Neural cell (in vitro differentiated cells): ENCODE data around the gene YIPF2. TPM values are rescaled to one million over a fixed set of nuclear protein-coding genes. Genes with fewer than 3 reads are reported as not detected.

Experiments
- H2AFZ ChIP-seq: fragments of 200-600, 300-800 bp; sonication (generic), shearing (Covaris generic); 2 replicates; pipeline ENCODE4 v1.6.0; 2014; ENCODE audit warnings: low read depth, mild to moderate bottlenecking, antibody characterized with exemption, low read length, moderate library complexity
- H3F3A ChIP-seq: fragments of 200-600 bp; shearing (Covaris generic); 2 replicates; pipeline ENCODE4 v1.6.1; 2016; ENCODE audit warnings: mild to moderate bottlenecking, moderate library complexity, mixed read lengths, antibody characterized with exemption, low read length; ENCODE audit not compliant: insufficient read depth, poor library complexity, severe bottlenecking
- H3K27ac ChIP-seq: fragments of 200-600, 300-800 bp; sonication (generic), shearing (Covaris generic); 2 replicates; pipeline ENCODE4 v1.5.1; 2014; ENCODE audit warnings: mild to moderate bottlenecking, low read length, moderate library complexity
- H3K27me3 ChIP-seq: fragments of 300-800, 200-600 bp; sonication (generic), shearing (Covaris generic); 2 replicates; pipeline ENCODE4 v1.6.0; 2014; ENCODE audit warnings: mild to moderate bottlenecking, low read depth, low read length, moderate library complexity; ENCODE audit not compliant: insufficient read depth
- H3K36me3 ChIP-seq: fragments of 300-800, 200-600 bp; sonication (generic), shearing (Covaris generic); 2 replicates; pipeline ENCODE4 v1.5.1; 2014; ENCODE audit warnings: mild to moderate bottlenecking, antibody characterized with exemption, low read length, moderate library complexity; ENCODE audit not compliant: insufficient read depth
- H3K4me2 ChIP-seq: fragments of 300-800, 200-600 bp; sonication (generic), shearing (Covaris generic); 2 replicates; pipeline ENCODE4 v1.6.0; 2014; ENCODE audit warnings: mild to moderate bottlenecking, low read length
- H3K4me3 ChIP-seq: fragments of 300-800, 200-600 bp; sonication (generic), shearing (Covaris generic); 2 replicates; pipeline ENCODE4 v1.5.1; 2014; ENCODE audit warnings: mild to moderate bottlenecking, low read length, moderate library complexity
- H3K79me2 ChIP-seq: fragments of 200-600 bp; shearing (Covaris generic); replicated peaks from 2 replicates; pipeline ENCODE4 v1.6.0; 2014; ENCODE audit warnings: mild to moderate bottlenecking, low read length, moderate library complexity; ENCODE audit not compliant: insufficient read depth
- H3K9ac ChIP-seq: fragments of 300-800, 200-600 bp; sonication (generic), shearing (Covaris generic); 2 replicates; pipeline ENCODE4 v1.6.1; 2016; ENCODE audit warnings: mild to moderate bottlenecking, low read length, mixed read lengths
- H3K9me2 ChIP-seq: fragments of 200-600 bp; shearing (Covaris generic); 2 replicates; pipeline ENCODE4 v1.6.1; 2016; ENCODE audit warnings: mild to moderate bottlenecking, low read length, mixed read lengths; ENCODE audit not compliant: insufficient read depth
- H3K9me3 ChIP-seq: fragments of 200-600, 300-800 bp; sonication (generic), shearing (Covaris generic); 2 replicates; pipeline ENCODE4 v1.6.1; 2016; ENCODE audit warnings: mild to moderate bottlenecking, mixed run types, low read length, moderate library complexity, mixed read lengths
- H4K20me1 ChIP-seq: fragments of 200-600 bp; shearing (Covaris generic); 2 replicates; pipeline ENCODE4 v1.6.1; 2016; ENCODE audit warnings: mild to moderate bottlenecking, mixed run types; ENCODE audit not compliant: insufficient read depth
- CTCF ChIP-seq: fragments of 450-650 bp; IDR thresholded peaks from 2 replicates; pipeline ENCODE4 v1.5.1; 2014; ENCODE audit warnings: antibody characterized with exemption, mild to moderate bottlenecking, moderate library complexity; ENCODE audit not compliant: poor library complexity, severe bottlenecking
- EP300 ChIP-seq: fragments of 450-650 bp; conservative IDR thresholded peaks from 2 replicates; pipeline ENCODE4 v1.6.1; 2014; ENCODE audit warnings: antibody characterized with exemption, mild to moderate bottlenecking, moderate library complexity; ENCODE audit not compliant: poor library complexity, severe bottlenecking
- EZH2 ChIP-seq: fragments of 200-600, 300-800 bp; shearing (Covaris generic), sonication (generic); IDR thresholded peaks from 2 replicates; pipeline ENCODE4 v1.6.1; 2014; ENCODE audit warnings: antibody characterized with exemption, low read length, borderline replicate concordance, mild to moderate bottlenecking; ENCODE audit not compliant: insufficient read depth, poor library complexity, severe bottlenecking
- MXI1 ChIP-seq: fragments of 450-650 bp; conservative IDR thresholded peaks from 2 replicates; pipeline ENCODE4 v1.6.1; 2014; ENCODE audit warnings: antibody characterized with exemption, mild to moderate bottlenecking; ENCODE audit not compliant: poor library complexity, severe bottlenecking
- POLR2AphosphoS5 ChIP-seq: IDR thresholded peaks from 2 replicates; pipeline ENCODE4 v1.6.1; 2012
- RAD21 ChIP-seq: fragments of 450-650 bp; conservative IDR thresholded peaks from 2 replicates; pipeline ENCODE4 v1.6.1; 2014; ENCODE audit warnings: antibody characterized with exemption, mild to moderate bottlenecking, moderate library complexity
- REST ChIP-seq: IDR thresholded peaks from 2 replicates; pipeline ENCODE4 v1.6.1; 2012; ENCODE audit warnings: borderline replicate concordance
- SMC3 ChIP-seq: fragments of 450-650 bp; conservative IDR thresholded peaks from 2 replicates; pipeline ENCODE4 v1.6.1; 2014; ENCODE audit warnings: antibody characterized with exemption, mild to moderate bottlenecking, moderate library complexity; ENCODE audit not compliant: poor library complexity
- TAF1 ChIP-seq: IDR thresholded peaks from 2 replicates; pipeline ENCODE4 v1.6.1; 2012; ENCODE audit warnings: low read depth
- polyA plus RNA-seq: library from polyadenylated mRNA; depleted of rRNA; stranded (reverse); fragments of >200 nt; gene quantifications from 2 replicates; pipeline ENCODE4 v1.2.3, GENCODE V29; 2014

The YIPF2 gene
- polyA plus RNA-seq, 1 donor from 2014 or later = 101 TPM

GRCh38 chr19:10952809-10953208 is 24.4 kb upstream of the YIPF2 start:
- Histone ChIP-seq H3K36me3 (no peaks in the 10 kb centered on the region), H3F3A (no peaks in the 10 kb centered on the region), H4K20me1 (no peaks in the 10 kb centered on the region), H3K9ac (no peak overlapping the region), H3K27me3 (no peaks in the 10 kb centered on the region), H3K4me2 (no peak overlapping the region), H3K4me3 (no peak overlapping the region), H3K9me3 (no peaks in the 10 kb centered on the region), H3K9me2 (no peaks in the 10 kb centered on the region), H3K79me2 (no peaks in the 10 kb centered on the region), H2AFZ (no peak overlapping the region), H3K27ac (no peak overlapping the region)
- TF ChIP-seq POLR2AphosphoS5 = no peak
- no peak for TF ChIP-seq MXI1
- TF ChIP-seq RAD21 = no peak
- TF ChIP-seq EZH2 = no peak
- no peak for TF ChIP-seq CTCF
- TF ChIP-seq TAF1 = no peak
- TF ChIP-seq SMC3 = no peak
- TF ChIP-seq REST = no peak
- TF ChIP-seq EP300 = no peak

- no peaks in the 10 kb centered on the region for H4K20me1 ChIP-seq
- no peaks in the 10 kb centered on the region for H3K27me3 ChIP-seq
- H3K27ac ChIP-seq = no peak overlapping the region
- no peak overlapping the region for H3K9ac ChIP-seq
- no peaks in the 10 kb centered on the region for H3K36me3 ChIP-seq
- no peaks in the 10 kb centered on the region for H3K9me3 ChIP-seq
- TF ChIP-seq MXI1 = no peak
- TF ChIP-seq CTCF = no peak
- no peak for TF ChIP-seq SMC3
- no peak for TF ChIP-seq EP300
- no peak for TF ChIP-seq POLR2AphosphoS5
- TF ChIP-seq RAD21 = no peak
- TF ChIP-seq TAF1 = no peak
- no peak for TF ChIP-seq EZH2
- TF ChIP-seq REST = no peak
- no peaks in the 10 kb centered on the region for H3F3A ChIP-seq
- H2AFZ ChIP-seq = no peak overlapping the region
- no peaks in the 10 kb centered on the region for H3K79me2 ChIP-seq
- no peak overlapping the region for H3K4me2 ChIP-seq
- H3K4me3 ChIP-seq = no peak overlapping the region
- H3K9me2 ChIP-seq = no peaks in the 10 kb centered on the region
These were observed 18.7 kb upstream of the YIPF2 start for GRCh38 chr19:10946958-10947657.
